SU-DHL-6 (cell line): ENCODE data around the gene ZNF804B.

Experiments used
- CTCF ChIP-seq: fragments of 200-600 bp; sonication (generic); IDR thresholded peaks from one replicate; pipeline ENCODE4 v1.5.1; 2017; ENCODE audit warnings: antibody characterized with exemption, mild to moderate bottlenecking, low read length, moderate library complexity; ENCODE audit not compliant: insufficient read depth, poor library complexity, severe bottlenecking
- EZH2phosphoT487 ChIP-seq: fragments of 200-600 bp; sonication (generic), shearing (Covaris generic); conservative IDR thresholded peaks from 2 replicates; pipeline ENCODE4 v1.6.1; 2018; ENCODE audit warnings: mild to moderate bottlenecking, antibody characterized with exemption, low read length, moderate library complexity, mixed read lengths

GRCh38 chr7:89183712-89184111, 424.2 kb downstream of the ZNF804B start:
- no peak for TF ChIP-seq CTCF
- no peak for TF ChIP-seq EZH2phosphoT487
